OCI-LY3 (cell line): ENCODE results near the gene LRP11.
"Not testable (repeated sequence)": the region's sequence is repeated elsewhere in the genome, so short reads cannot be mapped to it uniquely, and the experiment has no call there.

ENCODE experiments used
- H2AFZ ChIP-seq: fragments of 200-600, 300-600 bp; shearing (Covaris generic); 2 replicates; pipeline ENCODE4 v1.6.0; 2014; ENCODE audit warnings: antibody characterized with exemption, low read depth, low read length
- H3K27ac ChIP-seq: fragments of 200-600, 300-600 bp; sonication (generic); 2 replicates; pipeline ENCODE4 v1.5.1; 2014; ENCODE audit warnings: mild to moderate bottlenecking, low read length, moderate library complexity, mixed read lengths
- H3K27me3 ChIP-seq: fragments of 200-600, 300-600 bp; sonication (generic); 2 replicates; pipeline ENCODE4 v1.6.1; 2014; ENCODE audit warnings: low read depth, low read length, mixed read lengths
- H3K36me3 ChIP-seq: fragments of 200-600, 300-600 bp; sonication (generic); replicated peaks from 2 replicates; pipeline ENCODE3; 2014; ENCODE audit warnings: low read depth, low read length, mixed read lengths
- H3K4me1 ChIP-seq: fragments of 300-600, 200-600 bp; sonication (generic); 2 replicates; pipeline ENCODE4 v1.6.1; 2014; ENCODE audit warnings: low read length, mixed read lengths
- H3K4me2 ChIP-seq: fragments of 200-600, 300-600 bp; sonication (generic); 2 replicates; pipeline ENCODE4 v1.6.1; 2014; ENCODE audit warnings: low read length, mixed read lengths
- H3K4me3 ChIP-seq: fragments of 300-600, 200-600 bp; sonication (generic); 2 replicates; pipeline ENCODE4 v1.5.1; 2014; ENCODE audit warnings: antibody characterized with exemption, mild to moderate bottlenecking, low read length, moderate library complexity
- H3K79me2 ChIP-seq: fragments of 300-600, 200-600 bp; shearing (Covaris generic); 2 replicates; pipeline ENCODE4 v1.6.1; 2014; ENCODE audit warnings: mild to moderate bottlenecking, low read length, mixed read lengths
- H3K9ac ChIP-seq: fragments of 300-600, 200-600 bp; shearing (Covaris generic); 2 replicates; pipeline ENCODE4 v1.6.0; 2014; ENCODE audit warnings: mild to moderate bottlenecking, low read length, moderate library complexity
- H3K9me3 ChIP-seq: fragments of 200-600, 300-600 bp; shearing (Covaris generic); 2 replicates; pipeline ENCODE4 v1.6.1; 2014; ENCODE audit warnings: low read length, mixed read lengths; ENCODE audit not compliant: insufficient read depth
- H4K20me1 ChIP-seq: fragments of 200-600, 300-600 bp; sonication (generic); 2 replicates; pipeline ENCODE4 v1.6.1; 2016; ENCODE audit warnings: low read length, mixed read lengths; ENCODE audit not compliant: insufficient read depth
- EZH2phosphoT487 ChIP-seq: fragments of 200-600 bp; shearing (Covaris generic); IDR thresholded peaks from 2 replicates; pipeline ENCODE4 v1.6.1; 2018; ENCODE audit warnings: antibody characterized with exemption, mixed run types, low read depth
- TF ChIP-seq, protein P1 (sequence below): fragments of 200-600, 300-600 bp; sonication (generic); IDR thresholded peaks from 2 replicates; pipeline ENCODE4 v1.5.1; 2014; ENCODE audit warnings: antibody characterized with exemption, low read length, low read depth

LRP11 gene

DNA sequence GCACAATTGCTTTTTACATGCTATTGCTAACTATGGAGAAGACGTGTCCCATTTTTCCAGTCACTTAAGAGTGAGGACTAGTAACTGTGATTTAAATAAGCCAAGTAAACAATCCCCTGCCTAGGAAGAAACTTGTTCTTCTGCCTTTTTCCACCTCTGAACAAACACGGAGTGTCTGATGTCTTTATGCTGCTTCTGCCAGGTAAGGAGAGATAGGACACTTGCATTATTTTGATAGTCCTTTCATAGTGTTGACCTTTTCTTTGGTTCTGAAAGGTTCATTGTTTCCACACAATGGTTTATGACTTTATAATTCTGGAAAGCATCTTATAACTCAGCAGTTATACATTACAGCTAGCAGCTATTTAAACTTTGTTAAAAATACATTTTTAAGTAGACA is 8.4 kb downstream of the LRP11 start:
- Histone ChIP-seq H3K79me2 (no peaks in the 10 kb centered on the region), H3K9me3 (no peaks in the 10 kb centered on the region), H3K36me3 (no peaks in the 10 kb centered on the region), H3K4me1 (peaks cover 8% of the 10 kb centered on the region), H3K27me3 (no peaks in the 10 kb centered on the region), H3K4me2 (no peak overlapping the region), H3K4me3 (no peak overlapping the region), H3K9ac (no peak overlapping the region), H4K20me1 (no peaks in the 10 kb centered on the region), H2AFZ (no peak overlapping the region), H3K27ac (no peak overlapping the region)
- TF ChIP-seq, protein P1, sequence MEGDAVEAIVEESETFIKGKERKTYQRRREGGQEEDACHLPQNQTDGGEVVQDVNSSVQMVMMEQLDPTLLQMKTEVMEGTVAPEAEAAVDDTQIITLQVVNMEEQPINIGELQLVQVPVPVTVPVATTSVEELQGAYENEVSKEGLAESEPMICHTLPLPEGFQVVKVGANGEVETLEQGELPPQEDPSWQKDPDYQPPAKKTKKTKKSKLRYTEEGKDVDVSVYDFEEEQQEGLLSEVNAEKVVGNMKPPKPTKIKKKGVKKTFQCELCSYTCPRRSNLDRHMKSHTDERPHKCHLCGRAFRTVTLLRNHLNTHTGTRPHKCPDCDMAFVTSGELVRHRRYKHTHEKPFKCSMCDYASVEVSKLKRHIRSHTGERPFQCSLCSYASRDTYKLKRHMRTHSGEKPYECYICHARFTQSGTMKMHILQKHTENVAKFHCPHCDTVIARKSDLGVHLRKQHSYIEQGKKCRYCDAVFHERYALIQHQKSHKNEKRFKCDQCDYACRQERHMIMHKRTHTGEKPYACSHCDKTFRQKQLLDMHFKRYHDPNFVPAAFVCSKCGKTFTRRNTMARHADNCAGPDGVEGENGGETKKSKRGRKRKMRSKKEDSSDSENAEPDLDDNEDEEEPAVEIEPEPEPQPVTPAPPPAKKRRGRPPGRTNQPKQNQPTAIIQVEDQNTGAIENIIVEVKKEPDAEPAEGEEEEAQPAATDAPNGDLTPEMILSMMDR, result no peak
- no peak for TF ChIP-seq EZH2phosphoT487

- TF ChIP-seq, protein P1, result no peak
- no peak for TF ChIP-seq EZH2phosphoT487
These were observed 9.0 kb downstream of the LRP11 start for GRCh38 chr6:149855040-149855654.

DNA sequence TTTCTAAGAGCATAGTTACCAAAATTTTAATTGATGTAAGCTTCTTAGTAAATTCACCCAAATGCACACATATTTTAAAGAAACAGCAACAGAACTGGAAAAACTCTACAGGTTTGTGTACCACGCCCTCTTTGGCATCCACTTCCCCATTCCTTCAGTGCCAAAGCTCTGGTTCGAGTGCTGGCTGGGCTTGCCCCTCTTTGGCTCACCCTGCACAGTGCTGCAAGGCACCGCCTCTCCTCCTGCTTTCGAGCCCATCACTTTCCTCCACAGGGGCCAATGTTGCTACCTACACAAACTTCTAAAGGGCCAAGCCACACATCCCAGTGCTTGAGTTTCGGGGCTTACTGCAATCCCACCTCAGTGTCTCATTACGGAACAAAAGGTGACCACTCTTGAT is 9.6 kb downstream of the LRP11 start:
- no peak overlapping the region for H3K4me3 ChIP-seq
- no peak overlapping the region for H3K27ac ChIP-seq
- H3K9ac ChIP-seq, result no peak overlapping the region
- peaks cover 8% of the 10 kb centered on the region for H3K4me1 ChIP-seq
- no peak overlapping the region for H2AFZ ChIP-seq
- no peak overlapping the region for H3K4me2 ChIP-seq
- no peaks in the 10 kb centered on the region for H3K27me3 ChIP-seq
- no peak for TF ChIP-seq EZH2phosphoT487
- TF ChIP-seq, protein P1, result no peak
- no peaks in the 10 kb centered on the region for H3K9me3 ChIP-seq
- H3K36me3 ChIP-seq, result no peaks in the 10 kb centered on the region
- H3K79me2 ChIP-seq, result no peaks in the 10 kb centered on the region
- no peaks in the 10 kb centered on the region for H4K20me1 ChIP-seq

More at GRCh38 chr6:149855040-149855654, 9.0 kb downstream of the LRP11 start:
- Histone ChIP-seq H3K4me1 (peaks cover 8% of the 10 kb centered on the region), H3K4me2 (no peak overlapping the region), H3K27ac (no peak overlapping the region), H2AFZ (no peak overlapping the region), H3K79me2 (no peaks in the 10 kb centered on the region), H3K9ac (no peak overlapping the region), H3K36me3 (no peaks in the 10 kb centered on the region), H3K9me3 (no peaks in the 10 kb centered on the region), H3K4me3 (no peak overlapping the region), H3K27me3 (no peaks in the 10 kb centered on the region), H4K20me1 (no peaks in the 10 kb centered on the region)

GRCh38 chr6:149854017-149854416 is 10.1 kb downstream of the LRP11 start:
- H3K4me3 ChIP-seq, H3K4me1 ChIP-seq, H3K36me3 ChIP-seq, H3K9ac ChIP-seq, H2AFZ ChIP-seq, H3K79me2 ChIP-seq, H3K27me3 ChIP-seq, H3K27ac ChIP-seq, H3K4me2 ChIP-seq, H4K20me1 ChIP-seq, H3K9me3 ChIP-seq: not testable (repeated sequence)

- Histone ChIP-seq H3K4me2 (no peak overlapping the region), H2AFZ (no peak overlapping the region), H3K27me3 (no peaks in the 10 kb centered on the region), H3K79me2 (no peaks in the 10 kb centered on the region), H3K36me3 (no peaks in the 10 kb centered on the region), H4K20me1 (no peaks in the 10 kb centered on the region), H3K9me3 (no peaks in the 10 kb centered on the region), H3K4me3 (no peak overlapping the region), H3K9ac (no peak overlapping the region), H3K27ac (no peak overlapping the region), H3K4me1 (peaks cover 9% of the 10 kb centered on the region)
- TF ChIP-seq, protein P1, result no peak
- TF ChIP-seq EZH2phosphoT487, result no peak
These were observed 11.3 kb downstream of the LRP11 start for GRCh38 chr6:149852881-149853280.
